ENCODE results near the gene CAPN5. TPM values are rescaled to one million over a fixed set of nuclear protein-coding genes. Genes with fewer than 3 reads are reported as not detected.

CAPN5 gene
- total RNA-seq, 1 experiment from 2014 or later = 27.4 TPM

DNA sequence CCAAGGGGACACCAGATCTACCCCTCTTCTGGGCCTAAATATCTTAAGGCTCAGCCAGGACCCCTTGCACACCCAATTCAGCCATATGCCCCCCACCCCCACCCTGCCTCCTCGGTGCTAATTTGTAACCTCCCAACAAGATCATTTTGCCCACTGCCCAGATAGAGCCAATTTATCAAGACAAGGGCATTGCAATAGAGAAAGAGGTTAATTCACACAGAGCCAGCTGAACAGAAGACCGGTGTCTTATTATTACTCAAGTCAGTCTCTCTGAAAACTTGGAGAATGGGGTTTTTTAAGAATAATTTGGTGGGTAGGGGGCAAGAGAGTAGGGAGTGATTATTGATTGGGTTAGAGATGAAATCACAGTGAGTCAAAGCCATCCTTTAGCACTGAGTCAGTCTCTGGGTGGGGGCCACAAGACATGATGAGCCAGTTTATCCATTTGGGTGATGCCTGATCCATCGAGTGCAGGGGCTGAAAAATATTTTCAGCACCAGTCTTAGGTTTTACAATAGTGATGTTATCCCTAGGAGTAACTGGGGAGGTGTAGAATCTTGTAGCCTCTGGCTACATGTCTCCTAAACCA is 9.9 kb upstream of the CAPN5 start (continued):
- TF ChIP-seq, protein P1, sequence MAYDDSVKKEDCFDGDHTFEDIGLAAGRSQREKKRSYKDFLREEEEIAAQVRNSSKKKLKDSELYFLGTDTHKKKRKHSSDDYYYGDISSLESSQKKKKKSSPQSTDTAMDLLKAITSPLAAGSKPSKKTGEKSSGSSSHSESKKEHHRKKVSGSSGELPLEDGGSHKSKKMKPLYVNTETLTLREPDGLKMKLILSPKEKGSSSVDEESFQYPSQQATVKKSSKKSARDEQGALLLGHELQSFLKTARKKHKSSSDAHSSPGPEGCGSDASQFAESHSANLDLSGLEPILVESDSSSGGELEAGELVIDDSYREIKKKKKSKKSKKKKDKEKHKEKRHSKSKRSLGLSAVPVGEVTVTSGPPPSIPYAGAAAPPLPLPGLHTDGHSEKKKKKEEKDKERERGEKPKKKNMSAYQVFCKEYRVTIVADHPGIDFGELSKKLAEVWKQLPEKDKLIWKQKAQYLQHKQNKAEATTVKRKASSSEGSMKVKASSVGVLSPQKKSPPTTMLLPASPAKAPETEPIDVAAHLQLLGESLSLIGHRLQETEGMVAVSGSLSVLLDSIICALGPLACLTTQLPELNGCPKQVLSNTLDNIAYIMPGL (CRISPR knock-in tag; IDR thresholded peaks at IDR 0.05) = no peak
- TF ChIP-seq, protein P2, sequence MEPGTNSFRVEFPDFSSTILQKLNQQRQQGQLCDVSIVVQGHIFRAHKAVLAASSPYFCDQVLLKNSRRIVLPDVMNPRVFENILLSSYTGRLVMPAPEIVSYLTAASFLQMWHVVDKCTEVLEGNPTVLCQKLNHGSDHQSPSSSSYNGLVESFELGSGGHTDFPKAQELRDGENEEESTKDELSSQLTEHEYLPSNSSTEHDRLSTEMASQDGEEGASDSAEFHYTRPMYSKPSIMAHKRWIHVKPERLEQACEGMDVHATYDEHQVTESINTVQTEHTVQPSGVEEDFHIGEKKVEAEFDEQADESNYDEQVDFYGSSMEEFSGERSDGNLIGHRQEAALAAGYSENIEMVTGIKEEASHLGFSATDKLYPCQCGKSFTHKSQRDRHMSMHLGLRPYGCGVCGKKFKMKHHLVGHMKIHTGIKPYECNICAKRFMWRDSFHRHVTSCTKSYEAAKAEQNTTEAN (CRISPR knock-in tag; IDR thresholded peaks at IDR 0.05) = no peak
- no peak for TF ChIP-seq ETV6 (CRISPR knock-in tag; IDR thresholded peaks at IDR 0.05)

- no peak overlapping the region for H3K4me3 Mint-ChIP-seq
- peaks cover 12% of the 10 kb centered on the region; the same call in 1 of the 2 replicates for H3K4me1 Mint-ChIP-seq
- DNase-seq (ENCODE audit: low spot score) (no peak), ATAC-seq (no peak)
- H3K36me3 Mint-ChIP-seq = peaks cover 5% of the 10 kb centered on the region; the same call in 1 of the 2 replicates
- peaks cover 32% of the 10 kb centered on the region for H3K9me3 Mint-ChIP-seq
- no peak overlapping the region for H3K27ac Mint-ChIP-seq
- ChIA-PET CTCF (interaction anchor here (1.2 to 1.8 kb wide), 4 partner anchors 9 to 32 kb away, joined by 3 to 4 read pairs (median 4); no protein-coding TSS in a partner anchor), POLR2A (no interaction called here)
- H3K27me3 Mint-ChIP-seq (ENCODE audit: low read depth) = peaks cover 3% of the 10 kb centered on the region
- no peak for TF ChIP-seq CREM (CRISPR knock-in tag; IDR thresholded peaks at IDR 0.05)
- no peak for TF ChIP-seq MXD4 (CRISPR knock-in tag; IDR thresholded peaks at IDR 0.05; ENCODE audit: borderline replicate concordance)
- no peak for TF ChIP-seq ELF4 (CRISPR knock-in tag; IDR thresholded peaks at IDR 0.05; ENCODE audit: low read depth)
- TF ChIP-seq, protein P3, sequence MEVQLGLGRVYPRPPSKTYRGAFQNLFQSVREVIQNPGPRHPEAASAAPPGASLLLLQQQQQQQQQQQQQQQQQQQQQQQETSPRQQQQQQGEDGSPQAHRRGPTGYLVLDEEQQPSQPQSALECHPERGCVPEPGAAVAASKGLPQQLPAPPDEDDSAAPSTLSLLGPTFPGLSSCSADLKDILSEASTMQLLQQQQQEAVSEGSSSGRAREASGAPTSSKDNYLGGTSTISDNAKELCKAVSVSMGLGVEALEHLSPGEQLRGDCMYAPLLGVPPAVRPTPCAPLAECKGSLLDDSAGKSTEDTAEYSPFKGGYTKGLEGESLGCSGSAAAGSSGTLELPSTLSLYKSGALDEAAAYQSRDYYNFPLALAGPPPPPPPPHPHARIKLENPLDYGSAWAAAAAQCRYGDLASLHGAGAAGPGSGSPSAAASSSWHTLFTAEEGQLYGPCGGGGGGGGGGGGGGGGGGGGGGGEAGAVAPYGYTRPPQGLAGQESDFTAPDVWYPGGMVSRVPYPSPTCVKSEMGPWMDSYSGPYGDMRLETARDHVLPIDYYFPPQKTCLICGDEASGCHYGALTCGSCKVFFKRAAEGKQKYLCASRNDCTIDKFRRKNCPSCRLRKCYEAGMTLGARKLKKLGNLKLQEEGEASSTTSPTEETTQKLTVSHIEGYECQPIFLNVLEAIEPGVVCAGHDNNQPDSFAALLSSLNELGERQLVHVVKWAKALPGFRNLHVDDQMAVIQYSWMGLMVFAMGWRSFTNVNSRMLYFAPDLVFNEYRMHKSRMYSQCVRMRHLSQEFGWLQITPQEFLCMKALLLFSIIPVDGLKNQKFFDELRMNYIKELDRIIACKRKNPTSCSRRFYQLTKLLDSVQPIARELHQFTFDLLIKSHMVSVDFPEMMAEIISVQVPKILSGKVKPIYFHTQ (CRISPR knock-in tag; IDR thresholded peaks at IDR 0.05) = no peak
- no peak for TF ChIP-seq CBFB (CRISPR knock-in tag; IDR thresholded peaks at IDR 0.05; ENCODE audit: low read depth)
- TF ChIP-seq PRDM15 (CRISPR knock-in tag; IDR thresholded peaks at IDR 0.05) = no peak
- TF ChIP-seq ZNF138 (CRISPR knock-in tag; conservative IDR thresholded peaks at IDR 0.05) = no peak
- no peak for TF ChIP-seq FOXJ3 (CRISPR knock-in tag; IDR thresholded peaks at IDR 0.05; ENCODE audit: borderline replicate concordance)
- TF ChIP-seq, protein P4, sequence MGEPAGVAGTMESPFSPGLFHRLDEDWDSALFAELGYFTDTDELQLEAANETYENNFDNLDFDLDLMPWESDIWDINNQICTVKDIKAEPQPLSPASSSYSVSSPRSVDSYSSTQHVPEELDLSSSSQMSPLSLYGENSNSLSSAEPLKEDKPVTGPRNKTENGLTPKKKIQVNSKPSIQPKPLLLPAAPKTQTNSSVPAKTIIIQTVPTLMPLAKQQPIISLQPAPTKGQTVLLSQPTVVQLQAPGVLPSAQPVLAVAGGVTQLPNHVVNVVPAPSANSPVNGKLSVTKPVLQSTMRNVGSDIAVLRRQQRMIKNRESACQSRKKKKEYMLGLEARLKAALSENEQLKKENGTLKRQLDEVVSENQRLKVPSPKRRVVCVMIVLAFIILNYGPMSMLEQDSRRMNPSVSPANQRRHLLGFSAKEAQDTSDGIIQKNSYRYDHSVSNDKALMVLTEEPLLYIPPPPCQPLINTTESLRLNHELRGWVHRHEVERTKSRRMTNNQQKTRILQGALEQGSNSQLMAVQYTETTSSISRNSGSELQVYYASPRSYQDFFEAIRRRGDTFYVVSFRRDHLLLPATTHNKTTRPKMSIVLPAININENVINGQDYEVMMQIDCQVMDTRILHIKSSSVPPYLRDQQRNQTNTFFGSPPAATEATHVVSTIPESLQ (CRISPR knock-in tag; IDR thresholded peaks at IDR 0.05) = no peak
- no peak for TF ChIP-seq TEAD4 (CRISPR knock-in tag; IDR thresholded peaks at IDR 0.05)
- TF ChIP-seq, protein P5, sequence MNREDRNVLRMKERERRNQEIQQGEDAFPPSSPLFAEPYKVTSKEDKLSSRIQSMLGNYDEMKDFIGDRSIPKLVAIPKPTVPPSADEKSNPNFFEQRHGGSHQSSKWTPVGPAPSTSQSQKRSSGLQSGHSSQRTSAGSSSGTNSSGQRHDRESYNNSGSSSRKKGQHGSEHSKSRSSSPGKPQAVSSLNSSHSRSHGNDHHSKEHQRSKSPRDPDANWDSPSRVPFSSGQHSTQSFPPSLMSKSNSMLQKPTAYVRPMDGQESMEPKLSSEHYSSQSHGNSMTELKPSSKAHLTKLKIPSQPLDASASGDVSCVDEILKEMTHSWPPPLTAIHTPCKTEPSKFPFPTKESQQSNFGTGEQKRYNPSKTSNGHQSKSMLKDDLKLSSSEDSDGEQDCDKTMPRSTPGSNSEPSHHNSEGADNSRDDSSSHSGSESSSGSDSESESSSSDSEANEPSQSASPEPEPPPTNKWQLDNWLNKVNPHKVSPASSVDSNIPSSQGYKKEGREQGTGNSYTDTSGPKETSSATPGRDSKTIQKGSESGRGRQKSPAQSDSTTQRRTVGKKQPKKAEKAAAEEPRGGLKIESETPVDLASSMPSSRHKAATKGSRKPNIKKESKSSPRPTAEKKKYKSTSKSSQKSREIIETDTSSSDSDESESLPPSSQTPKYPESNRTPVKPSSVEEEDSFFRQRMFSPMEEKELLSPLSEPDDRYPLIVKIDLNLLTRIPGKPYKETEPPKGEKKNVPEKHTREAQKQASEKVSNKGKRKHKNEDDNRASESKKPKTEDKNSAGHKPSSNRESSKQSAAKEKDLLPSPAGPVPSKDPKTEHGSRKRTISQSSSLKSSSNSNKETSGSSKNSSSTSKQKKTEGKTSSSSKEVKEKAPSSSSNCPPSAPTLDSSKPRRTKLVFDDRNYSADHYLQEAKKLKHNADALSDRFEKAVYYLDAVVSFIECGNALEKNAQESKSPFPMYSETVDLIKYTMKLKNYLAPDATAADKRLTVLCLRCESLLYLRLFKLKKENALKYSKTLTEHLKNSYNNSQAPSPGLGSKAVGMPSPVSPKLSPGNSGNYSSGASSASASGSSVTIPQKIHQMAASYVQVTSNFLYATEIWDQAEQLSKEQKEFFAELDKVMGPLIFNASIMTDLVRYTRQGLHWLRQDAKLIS (CRISPR knock-in tag; IDR thresholded peaks at IDR 0.05; ENCODE audit: borderline replicate concordance) = no peak
- TF ChIP-seq, protein P6, sequence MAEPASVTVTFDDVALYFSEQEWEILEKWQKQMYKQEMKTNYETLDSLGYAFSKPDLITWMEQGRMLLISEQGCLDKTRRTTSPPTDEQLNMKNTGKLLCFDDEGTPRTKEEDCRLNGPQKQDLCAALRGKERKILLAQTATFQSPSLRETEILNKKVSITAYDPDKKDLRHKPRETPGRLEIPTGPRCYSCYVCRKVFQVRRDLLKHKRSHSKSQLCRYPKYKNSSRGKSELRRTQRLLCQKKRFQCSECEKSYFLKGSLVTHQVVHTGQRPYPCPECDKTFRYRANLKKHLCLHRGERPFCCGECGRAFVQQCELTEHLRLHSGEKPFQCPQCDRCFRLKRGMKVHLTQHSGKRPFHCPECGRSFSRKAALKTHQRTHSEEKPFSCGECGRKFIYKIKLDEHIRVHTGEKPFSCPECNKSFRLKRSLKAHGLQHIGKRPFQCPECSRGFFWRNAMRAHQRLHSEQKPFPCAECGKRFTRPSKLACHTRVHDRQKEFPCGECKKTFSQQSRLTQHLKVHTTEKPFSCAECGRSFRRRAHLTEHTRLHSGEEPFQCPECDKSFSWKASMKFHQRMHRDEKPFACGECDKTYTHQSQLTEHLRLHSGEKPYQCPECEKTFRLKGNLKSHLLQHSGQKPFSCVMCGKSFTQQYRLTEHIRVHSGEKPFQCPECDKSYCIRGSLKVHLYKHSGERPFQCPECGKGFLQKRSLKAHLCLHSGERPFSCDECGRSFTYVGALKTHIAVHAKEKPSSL (CRISPR knock-in tag; conservative IDR thresholded peaks at IDR 0.05) = no peak
- no peak for TF ChIP-seq SP1 (CRISPR knock-in tag; conservative IDR thresholded peaks at IDR 0.05)
Measured at GRCh38 chr11:77057938-77058474, 8.8 kb upstream of the CAPN5 start.
